ENCODE data around the gene TEX264.
"Not testable (repeated sequence)": the region's sequence is repeated elsewhere in the genome, so short reads cannot be mapped to it uniquely, and the experiment has no call there.

TEX264 gene

GRCh38 chr3:51734572-51734907 is 63.5 kb downstream of the TEX264 start:
- no peak overlapping the region for H3K4me3 ChIP-seq (ENCODE audit: low read length)
- DNase-seq (ENCODE audit: low read depth): no peak
- TF ChIP-seq, protein P1, sequence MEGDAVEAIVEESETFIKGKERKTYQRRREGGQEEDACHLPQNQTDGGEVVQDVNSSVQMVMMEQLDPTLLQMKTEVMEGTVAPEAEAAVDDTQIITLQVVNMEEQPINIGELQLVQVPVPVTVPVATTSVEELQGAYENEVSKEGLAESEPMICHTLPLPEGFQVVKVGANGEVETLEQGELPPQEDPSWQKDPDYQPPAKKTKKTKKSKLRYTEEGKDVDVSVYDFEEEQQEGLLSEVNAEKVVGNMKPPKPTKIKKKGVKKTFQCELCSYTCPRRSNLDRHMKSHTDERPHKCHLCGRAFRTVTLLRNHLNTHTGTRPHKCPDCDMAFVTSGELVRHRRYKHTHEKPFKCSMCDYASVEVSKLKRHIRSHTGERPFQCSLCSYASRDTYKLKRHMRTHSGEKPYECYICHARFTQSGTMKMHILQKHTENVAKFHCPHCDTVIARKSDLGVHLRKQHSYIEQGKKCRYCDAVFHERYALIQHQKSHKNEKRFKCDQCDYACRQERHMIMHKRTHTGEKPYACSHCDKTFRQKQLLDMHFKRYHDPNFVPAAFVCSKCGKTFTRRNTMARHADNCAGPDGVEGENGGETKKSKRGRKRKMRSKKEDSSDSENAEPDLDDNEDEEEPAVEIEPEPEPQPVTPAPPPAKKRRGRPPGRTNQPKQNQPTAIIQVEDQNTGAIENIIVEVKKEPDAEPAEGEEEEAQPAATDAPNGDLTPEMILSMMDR (conservative IDR thresholded peaks at IDR 0.05; ENCODE audit: low read depth, low read length): no peak

DNA sequence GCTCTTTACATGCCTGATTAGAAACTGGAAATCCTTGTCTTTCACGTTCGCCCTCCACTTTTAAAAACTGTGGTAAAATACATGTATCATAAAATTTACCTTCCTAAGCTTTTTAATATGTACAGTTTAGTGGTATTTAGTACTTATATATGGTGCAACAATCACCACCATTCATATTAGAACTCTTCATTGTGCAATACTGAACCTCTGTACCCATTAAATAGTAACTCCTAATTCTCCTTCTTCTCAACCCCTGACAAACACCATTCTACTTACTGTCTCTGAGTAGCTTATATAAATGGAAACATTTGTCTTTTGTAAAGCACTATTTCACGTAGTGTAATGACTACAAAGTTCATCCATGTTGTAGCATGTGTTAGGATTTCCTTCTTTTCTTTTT is 64.0 kb downstream of the TEX264 start:
- H3K4me3 ChIP-seq (ENCODE audit: low read length): no peak overlapping the region
- no peak for DNase-seq (ENCODE audit: low read depth)
- TF ChIP-seq, protein P1 (conservative IDR thresholded peaks at IDR 0.05; ENCODE audit: low read depth, low read length): no peak

DNA sequence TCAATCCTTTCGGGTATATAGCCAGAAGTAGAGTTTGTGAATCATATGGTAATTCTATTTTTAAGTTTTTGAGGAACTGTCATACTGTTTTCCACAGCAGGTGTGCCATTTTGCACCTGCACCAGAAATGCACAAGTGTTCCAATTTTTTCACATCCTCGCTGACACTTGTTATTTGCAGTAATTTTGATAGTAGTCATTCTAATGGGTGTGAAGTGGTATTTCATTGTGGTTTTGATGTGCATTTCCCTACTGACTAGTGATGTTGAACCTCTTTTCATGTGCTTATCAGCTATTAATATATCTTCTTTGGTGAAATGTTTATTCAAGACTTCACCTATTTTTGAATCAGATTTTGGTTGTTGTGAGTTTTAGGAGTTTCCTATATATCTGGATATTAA is 64.9 kb downstream of the TEX264 start:
- no peak for DNase-seq (ENCODE audit: low read depth)
- H3K4me3 ChIP-seq (ENCODE audit: low read length): no peak overlapping the region
- TF ChIP-seq, protein P1 (conservative IDR thresholded peaks at IDR 0.05; ENCODE audit: low read depth, low read length): no peak

GRCh38 chr3:51739110-51739509 is 68.1 kb downstream of the TEX264 start:
- TF ChIP-seq, protein P1 (conservative IDR thresholded peaks at IDR 0.05; ENCODE audit: low read depth, low read length): no peak
- H3K4me3 ChIP-seq (ENCODE audit: low read length): no peak overlapping the region
- DNase-seq (ENCODE audit: low read depth): no peak

DNA sequence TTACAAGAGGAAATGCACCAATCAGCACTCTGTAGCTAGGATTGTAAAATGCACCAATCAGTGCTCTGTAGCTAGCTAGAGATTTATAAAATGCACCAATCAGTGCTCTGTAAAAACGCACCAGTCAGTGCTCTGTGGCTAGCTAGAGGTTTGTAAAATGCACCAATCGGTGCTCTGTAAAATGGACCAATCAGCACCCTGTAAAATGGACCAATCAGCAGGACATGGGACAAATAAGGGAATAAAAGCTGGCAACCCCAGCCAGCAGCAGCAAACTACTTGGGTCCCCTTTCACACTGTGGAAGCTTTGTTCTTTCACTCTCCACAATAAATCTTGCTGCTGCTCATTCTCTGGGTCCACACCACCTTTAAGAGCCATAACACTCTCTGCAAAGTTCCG is 71.3 kb downstream of the TEX264 start:
- not testable (repeated sequence) for H3K4me3 ChIP-seq (ENCODE audit: low read length); DNase-seq (ENCODE audit: low read depth)

DNA sequence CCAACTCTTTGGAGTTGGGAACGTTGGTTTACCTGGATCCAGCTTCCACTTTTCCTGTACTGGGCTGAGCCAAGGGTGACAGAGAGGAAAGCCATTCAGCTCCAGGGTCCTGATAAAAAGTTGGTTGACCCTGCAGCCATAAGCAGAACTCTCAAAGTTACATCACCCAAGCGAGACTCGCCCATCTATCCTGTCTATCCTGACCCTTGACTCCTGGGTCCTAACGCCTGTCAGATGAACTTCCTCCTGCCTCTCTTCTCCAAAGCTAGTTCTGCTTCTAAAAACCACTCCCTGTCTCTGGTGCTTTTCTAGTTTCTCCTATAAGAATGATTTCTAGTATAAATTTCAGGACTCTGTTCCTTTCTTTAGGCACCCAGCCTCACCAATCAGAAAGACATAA is 71.9 kb downstream of the TEX264 start:
- not testable (repeated sequence) for H3K4me3 ChIP-seq (ENCODE audit: low read length); DNase-seq (ENCODE audit: low read depth)

- no peak overlapping the region for H3K4me3 ChIP-seq (ENCODE audit: low read length)
- TF ChIP-seq, protein P1 (conservative IDR thresholded peaks at IDR 0.05; ENCODE audit: low read depth, low read length): no peak
Measured at GRCh38 chr3:51747840-51748239, 76.8 kb downstream of the TEX264 start.

GRCh38 chr3:51748327-51748726 is 77.3 kb downstream of the TEX264 start:
- no peak overlapping the region for H3K4me3 ChIP-seq (ENCODE audit: low read length)
- DNase-seq (ENCODE audit: low read depth): no peak
- TF ChIP-seq, protein P1 (conservative IDR thresholded peaks at IDR 0.05; ENCODE audit: low read depth, low read length): no peak

More at GRCh38 chr3:51747840-51748239, 76.8 kb downstream of the TEX264 start:
- DNase-seq (ENCODE audit: low read depth): no peak
